ENCODE results near the gene DISP1.
"Not testable (repeated sequence)": the region's sequence is repeated elsewhere in the genome, so short reads cannot be mapped to it uniquely, and the experiment has no call there.

DISP1 gene

GRCh38 chr1:222829868-222830267 lies 15.0 kb downstream of the DISP1 start:
- DNase-seq (ENCODE audit: insufficient read length, low spot score) (no peak), FAIRE-seq (peak; percentile 58)
- TF ChIP-seq CTCF (IDR thresholded peaks at IDR 0.05; ENCODE audit: insufficient read depth, missing control alignments) = no peak

- FAIRE-seq = no peak
- no peak for TF ChIP-seq CTCF (IDR thresholded peaks at IDR 0.05; ENCODE audit: insufficient read depth, missing control alignments)
- DNase-seq (ENCODE audit: insufficient read length, low spot score) = no peak
These were observed 18.6 kb downstream of the DISP1 start for GRCh38 chr1:222833356-222833876.

- DNase-seq (ENCODE audit: insufficient read length, low spot score) = no peak
- FAIRE-seq = peak; percentile 82
- no peak for TF ChIP-seq CTCF (IDR thresholded peaks at IDR 0.05; ENCODE audit: insufficient read depth, missing control alignments)
These were observed 28.9 kb downstream of the DISP1 start for GRCh38 chr1:222843469-222844410.

- no peak for TF ChIP-seq CTCF (IDR thresholded peaks at IDR 0.05; ENCODE audit: insufficient read depth, missing control alignments)
- DNase-seq (ENCODE audit: insufficient read length, low spot score) (no peak), FAIRE-seq (peak; percentile 61)
These were observed 29.6 kb downstream of the DISP1 start for GRCh38 chr1:222844411-222844779.

GRCh38 chr1:222845763-222846162 lies 30.9 kb downstream of the DISP1 start:
- no peak for TF ChIP-seq CTCF (IDR thresholded peaks at IDR 0.05; ENCODE audit: insufficient read depth, missing control alignments)
- no peak for DNase-seq (ENCODE audit: insufficient read length, low spot score)
- no peak for FAIRE-seq

- not testable (repeated sequence) for DNase-seq (ENCODE audit: insufficient read length, low spot score); FAIRE-seq
These were observed 35.7 kb downstream of the DISP1 start for GRCh38 chr1:222850550-222850949.

GRCh38 chr1:222852326-222852725 lies 37.5 kb downstream of the DISP1 start:
- no peak for DNase-seq (ENCODE audit: insufficient read length, low spot score)
- no peak for TF ChIP-seq CTCF (IDR thresholded peaks at IDR 0.05; ENCODE audit: insufficient read depth, missing control alignments)
- FAIRE-seq = no peak
